DMS153 treated with DMSO at 0.1 percent for 48 hours (cell line): ENCODE measurements around the gene HMGXB4.

Experiments used
- DNase-seq: peaks from one replicate; lab custom pipeline; 2025; ENCODE audit not compliant: unreplicated experiment; lab: John Stamatoyannopoulos, UW

Gene HMGXB4

DNA sequence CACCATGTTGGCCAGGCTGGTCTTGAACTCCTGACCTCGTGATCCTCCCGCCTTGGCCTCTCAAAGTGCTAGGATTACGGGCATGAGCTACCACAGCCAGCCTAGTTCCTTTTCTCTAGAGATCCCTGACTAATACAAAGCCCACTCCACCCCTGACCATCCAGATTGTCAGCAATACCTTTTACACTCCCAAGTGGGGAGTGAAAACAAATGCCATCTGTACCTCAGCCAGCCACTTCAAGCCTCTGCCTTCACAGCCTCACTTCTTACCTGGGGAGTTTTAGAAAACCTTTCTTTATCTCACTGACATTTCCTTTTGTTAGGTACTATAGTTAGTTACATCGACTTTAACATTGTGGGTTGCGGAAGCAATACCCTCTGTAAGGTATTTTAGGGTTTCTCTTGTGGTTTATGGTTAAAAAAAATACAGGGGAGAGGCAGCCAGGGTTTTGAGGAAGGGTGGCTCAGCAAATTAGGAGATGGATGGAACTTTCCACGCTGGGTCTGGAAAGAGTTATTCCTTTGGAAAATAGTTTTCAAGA lies 51.3 kb downstream of the HMGXB4 start:
- no peak for DNase-seq

DNA sequence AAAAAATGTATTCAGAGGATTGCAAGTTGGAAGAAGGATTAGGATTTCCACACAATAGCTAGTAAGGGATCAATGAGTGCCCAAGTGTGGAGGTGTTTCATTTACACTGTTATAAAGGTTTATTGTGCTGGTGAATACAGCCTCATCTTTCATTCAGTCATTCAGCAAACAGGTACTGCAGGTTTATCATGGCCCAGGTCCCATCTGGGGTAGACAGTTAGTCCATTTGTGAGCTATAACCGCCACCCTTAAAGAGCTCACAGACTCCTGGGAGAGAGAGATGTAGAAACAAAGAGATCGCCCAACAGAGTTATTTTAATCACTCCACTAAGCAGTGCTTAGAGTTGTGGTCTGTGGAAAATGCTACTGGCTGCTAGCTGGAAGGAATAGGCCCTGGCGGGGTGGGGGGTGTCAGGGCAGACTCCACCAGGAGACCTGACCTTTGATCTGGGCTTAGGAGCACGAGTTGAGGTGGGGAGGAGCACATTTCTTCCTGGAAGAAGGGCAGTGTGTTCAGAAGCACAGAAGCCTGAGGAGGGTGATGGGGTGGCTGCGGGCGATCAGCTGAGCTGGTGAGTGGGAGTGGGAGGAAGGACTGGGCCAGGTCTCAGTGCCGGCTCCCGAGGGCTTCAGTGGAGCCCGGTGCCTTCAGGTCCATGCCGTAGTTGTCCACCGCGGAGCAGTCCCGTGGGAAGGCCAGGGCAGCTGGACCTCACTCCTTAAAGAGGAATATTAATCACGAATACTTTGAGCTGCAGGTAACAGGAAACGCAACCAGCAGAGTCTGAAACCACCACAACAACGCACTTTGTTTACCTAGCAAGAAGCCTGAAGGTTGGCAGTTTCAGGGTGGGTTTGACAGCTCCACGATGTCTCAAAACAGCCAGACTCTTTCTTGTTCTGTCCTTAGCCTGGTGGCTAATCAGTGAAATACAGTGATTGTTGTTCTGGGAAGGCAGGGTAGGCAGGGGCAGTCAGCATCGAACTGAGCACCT lies 53.6 kb downstream of the HMGXB4 start:
- no peak for DNase-seq

DNA sequence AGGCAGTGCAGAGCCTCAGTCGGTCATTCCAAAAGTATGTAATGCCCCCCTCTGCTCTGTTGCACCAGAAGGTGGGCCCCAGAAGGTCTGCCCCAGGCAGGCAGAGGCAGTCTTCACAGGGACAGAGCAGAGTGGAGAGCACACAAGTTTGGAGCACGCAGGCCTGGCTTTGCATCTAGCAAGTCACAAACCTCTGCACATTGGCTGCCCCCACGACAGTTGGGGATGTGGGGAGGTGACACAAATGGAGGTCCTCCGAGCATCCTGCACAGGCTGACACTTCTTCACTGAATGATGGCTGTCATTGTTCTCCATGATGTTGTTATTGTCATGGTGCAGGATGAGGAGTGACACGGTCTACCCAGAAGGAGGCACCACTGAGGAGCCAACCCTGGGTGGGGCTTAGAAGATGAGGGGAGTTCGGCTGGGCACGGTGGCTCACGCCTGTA lies 54.3 kb downstream of the HMGXB4 start:
- DNase-seq = no peak

DNA sequence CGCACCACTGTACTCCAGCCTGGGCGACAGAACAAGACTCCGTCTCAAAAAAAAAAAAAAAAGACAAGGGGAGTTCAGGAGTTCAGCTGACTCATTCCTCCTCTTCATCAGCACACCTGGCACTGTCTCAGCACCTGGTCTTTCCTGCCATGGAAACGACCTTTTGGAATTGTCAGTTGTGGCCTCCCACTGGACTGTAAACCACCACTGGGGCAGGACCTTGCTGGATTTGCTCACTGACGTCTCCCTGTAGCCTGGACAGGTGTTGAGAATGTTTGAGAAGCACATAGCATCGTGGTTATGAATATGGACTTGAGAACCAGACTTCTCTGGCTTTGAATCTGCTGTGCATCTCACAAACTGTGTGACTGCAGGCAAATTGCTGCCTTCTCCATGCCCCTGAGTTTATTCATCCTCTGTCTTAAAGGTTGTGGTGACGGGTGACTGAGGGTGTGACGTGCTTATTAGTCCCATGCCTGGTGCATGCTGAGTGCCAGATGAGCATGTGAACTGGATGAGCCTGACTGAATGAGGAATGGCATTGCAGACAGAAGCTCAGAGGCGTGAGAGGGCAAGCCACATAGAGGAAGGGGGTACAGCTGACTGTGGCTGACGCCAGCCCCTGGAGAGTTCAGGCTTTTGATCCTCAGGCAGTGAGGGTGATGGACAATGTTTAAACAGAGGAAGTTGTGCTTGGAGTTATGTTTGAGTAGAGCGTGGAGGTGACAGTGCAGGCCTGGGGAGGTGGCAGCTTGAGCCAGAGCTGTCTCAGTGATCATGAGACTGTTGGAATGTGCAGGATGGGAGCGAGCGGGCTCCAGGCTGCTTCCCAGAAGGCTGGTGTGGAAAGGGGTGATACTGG lies 55.1 kb downstream of the HMGXB4 start:
- DNase-seq = no peak

DNA sequence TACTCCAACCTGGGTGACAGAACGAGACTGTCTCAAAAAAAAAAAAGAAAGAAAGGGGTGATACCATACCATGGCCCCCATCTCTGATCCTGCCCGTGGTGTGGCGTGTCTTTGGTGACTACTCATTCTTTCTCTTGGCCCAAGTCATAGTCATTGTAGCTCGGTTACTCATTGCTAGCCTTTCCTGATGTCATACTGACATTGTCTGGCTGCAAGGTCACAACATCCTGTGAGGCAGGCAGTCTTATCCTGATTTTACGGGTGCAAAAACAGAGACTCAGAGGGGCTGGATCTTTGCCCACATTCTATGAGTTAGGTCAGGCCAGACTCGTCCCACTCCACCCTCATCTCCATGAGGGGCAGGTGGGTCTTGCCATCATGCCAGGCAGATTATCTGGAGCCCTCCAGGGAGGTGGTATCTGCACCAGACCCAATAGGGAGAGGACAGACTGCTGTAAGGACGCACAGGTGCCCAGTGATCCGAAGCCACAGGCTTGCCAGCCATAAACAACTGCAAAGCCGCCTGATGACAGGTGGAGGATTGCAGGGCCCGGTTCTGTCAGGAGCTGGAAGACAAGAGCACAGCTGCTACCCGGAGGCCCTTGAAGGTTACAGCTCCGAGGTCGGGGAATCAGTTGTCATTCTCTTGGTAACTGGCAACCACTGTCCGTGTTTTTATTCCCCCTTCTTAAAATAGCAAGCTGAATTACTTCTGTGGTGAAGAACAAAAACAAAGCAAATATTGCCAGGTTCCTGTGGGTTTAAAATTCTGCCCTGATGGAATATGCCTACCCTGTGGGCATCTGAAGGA lies 56.2 kb downstream of the HMGXB4 start:
- peak; percentile 20 for DNase-seq

DNA sequence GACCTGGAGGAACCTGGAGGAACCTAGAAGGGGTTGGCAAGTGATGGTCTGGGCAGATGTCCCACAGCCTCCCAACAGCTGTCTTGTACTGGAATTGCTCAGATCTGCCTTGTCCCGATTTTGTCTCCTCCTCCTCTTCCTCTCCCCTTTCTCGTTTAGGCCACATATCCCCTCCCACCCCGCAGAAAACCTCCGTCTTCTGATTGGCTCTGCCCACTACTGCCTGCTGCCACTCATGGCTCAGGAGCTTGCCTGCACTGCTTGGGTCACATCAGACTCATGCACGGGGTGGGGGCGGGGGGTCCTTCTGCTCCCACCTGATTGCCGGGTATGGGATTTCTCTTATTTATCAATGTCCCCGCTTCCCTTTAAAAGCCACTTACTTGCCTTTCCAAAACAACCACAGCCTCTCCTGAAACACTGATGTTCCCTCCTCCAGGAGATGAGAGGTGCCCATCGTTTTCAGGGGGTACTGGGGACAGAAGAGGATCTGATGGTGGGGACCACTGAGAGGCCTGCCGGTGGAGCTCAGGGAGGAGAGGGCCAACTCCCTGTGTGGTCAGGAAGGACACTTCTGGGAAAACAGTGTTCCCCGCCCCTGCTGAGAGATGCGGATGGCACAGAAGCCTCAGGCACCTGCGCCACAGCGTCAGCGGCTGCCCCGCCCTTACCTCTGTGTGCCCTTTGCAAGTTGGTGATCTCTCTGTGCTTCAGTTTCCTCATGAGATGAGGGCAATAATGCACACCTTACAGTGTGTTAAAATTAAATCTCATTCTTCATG lies 57.1 kb downstream of the HMGXB4 start:
- no peak for DNase-seq

DNA sequence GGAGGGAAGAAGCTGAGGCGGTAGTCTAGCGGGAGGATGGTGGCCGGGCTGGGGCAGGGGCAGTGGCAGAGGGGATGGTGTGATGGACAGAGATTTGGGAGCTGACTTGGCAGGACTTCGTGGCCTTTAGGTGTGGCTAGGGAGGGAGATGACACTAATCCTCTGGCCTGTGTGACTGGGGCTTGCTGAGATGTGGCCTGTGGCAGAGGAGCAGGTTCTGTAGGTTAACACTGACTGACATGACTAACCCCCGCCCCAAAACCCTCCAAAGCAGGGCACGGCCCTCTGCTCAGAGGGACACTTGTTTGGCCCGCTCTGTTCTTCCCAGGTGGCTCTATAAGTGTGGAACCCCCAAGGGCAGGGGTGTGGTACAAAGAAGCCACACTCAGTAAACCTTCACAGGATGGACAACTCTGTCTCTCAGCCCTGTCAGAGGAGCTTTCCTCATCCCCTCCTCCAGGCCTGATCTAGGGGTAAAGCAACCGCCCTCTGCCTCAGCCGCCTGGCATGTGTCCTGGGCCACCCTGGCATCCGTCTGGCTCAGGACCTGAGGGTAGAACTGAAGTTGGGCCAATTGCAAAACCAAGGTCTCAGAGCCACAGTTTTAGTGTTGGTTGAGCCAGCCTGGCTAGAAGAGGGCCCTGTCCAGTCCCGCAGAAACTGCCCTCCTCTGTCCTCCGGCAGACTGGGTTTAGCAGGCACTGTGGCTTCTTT lies 58.0 kb downstream of the HMGXB4 start:
- DNase-seq = no peak

DNA sequence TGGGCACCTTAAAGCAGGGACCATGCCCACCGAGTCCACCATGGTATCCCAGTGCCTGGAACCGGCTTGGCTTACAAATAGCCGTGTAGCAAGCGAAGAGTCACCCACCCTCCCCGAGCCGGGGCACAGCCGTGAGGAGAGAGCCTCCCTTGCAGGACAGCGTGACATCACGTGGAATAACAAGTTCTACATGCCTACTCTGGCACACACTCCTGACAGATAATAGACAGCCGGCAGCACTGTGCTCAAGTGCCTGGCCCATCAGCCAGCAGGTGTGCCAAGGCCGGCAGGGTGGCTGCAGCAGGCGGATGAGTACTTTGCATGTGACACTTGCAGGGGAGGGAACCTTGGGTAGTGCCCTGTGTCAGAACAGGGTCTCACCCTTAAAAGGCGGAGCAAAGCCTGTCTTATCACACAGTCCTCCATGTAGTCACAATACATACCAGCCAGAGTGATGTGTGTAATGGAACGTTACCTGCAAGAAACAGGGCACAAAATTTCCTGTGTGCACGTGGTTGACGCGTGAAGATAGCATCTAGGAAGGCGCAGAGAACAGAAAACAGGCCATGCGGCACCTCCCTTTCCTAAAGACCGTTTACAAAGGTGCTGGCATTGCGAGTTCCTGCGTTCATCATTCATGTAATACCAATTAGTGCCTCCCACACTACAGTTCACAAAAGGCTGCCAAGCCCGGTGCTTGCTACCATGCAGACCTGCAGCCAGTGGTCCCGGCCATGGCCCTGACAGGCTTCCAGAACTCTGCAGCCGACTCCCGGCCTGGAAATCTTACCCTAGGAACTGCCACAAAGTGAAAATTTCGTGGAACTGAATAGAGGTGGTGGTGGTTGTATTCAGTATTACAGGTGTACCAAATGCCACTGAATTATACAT lies 58.8 kb downstream of the HMGXB4 start:
- peak; percentile 35 for DNase-seq

DNA sequence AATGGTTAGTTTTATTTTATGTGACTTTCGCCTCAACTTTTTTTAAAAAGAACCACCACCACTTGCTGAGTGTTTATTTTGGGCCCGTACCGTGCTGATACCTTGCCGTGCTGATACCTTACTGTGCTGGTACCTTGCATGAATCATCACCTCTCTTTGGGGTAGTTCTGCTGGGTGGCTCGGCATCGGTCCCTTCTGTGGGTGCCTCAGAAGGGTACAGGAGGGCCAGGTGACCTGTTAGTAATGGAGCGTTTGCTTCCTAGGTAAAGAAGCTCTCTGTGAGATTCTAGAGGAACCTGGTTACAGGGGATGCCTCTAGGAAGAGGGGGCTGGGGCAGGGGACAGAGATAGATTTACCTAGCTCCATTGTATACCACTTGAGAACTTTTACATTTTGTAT lies 59.5 kb downstream of the HMGXB4 start:
- DNase-seq = no peak

DNA sequence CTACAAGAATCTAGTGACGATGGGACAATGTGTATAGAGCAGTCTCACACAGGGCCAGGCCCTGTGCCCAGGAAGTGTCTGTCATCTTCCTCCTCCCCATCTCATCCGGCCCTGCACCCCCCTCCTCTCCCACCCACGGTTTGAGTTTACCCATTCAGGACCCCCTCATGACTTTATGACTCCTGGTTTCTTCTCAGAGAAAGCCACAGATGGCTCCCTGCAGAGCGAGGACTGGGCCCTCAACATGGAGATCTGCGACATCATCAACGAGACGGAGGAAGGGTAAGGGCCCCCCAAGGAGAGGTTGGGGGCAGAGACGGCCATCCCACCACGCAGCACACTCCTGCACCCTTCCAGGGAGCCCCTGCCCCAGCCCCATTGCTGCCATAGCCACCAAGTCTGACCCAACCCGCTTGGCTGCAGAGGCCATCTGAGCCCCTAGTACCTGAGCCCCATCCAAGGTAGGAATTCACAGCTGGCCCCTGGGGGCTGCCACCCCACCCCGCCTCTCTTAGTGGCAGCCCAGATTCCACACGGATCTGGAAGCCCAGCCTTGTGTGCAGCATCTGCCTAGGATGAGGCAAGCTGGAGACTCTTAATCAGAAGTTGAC lies 60.5 kb downstream of the HMGXB4 start:
- DNase-seq = no peak

DNA sequence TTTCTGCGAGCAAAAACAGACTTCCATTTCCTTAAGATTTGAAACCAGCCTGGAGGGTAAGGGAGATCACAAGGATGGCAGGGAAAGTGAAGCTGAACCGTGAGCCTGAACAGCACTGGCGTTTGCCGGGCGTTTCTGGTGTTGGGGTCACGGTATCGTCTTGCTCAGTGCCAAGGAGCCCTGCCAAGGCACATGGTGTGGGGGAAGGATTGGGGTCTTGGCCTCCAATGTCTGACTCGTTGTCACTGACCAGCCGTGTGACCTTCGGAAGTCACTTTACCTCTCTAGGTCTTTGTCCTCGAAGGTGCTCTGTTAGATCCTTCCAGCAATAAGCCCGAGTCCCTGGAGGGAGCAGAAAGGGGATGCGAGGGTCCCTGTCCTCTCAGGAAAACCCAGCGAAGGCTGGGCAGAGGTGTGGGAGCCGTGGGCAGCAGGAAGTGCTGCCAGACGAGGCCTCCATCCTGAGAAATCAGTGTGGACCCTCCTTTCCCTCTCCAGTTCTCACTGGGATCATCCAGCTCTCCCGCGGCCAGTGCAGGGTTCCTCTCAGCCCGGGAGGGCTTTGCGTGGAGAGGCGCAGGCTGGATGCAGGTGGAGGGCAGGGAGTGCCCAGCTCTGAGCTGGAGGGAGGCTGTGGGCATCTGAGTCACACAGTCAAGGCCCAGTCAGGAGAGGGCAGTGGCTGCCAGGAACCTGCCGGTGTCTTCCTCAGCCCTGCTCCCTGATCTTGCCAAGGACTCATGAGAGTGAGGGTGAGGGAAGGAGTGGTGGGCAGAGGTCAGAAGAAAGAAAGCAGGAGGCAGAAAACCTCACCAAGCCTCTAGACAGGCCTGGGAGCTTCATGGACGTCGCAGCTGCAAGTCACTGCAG lies 61.3 kb downstream of the HMGXB4 start:
- no peak for DNase-seq

DNA sequence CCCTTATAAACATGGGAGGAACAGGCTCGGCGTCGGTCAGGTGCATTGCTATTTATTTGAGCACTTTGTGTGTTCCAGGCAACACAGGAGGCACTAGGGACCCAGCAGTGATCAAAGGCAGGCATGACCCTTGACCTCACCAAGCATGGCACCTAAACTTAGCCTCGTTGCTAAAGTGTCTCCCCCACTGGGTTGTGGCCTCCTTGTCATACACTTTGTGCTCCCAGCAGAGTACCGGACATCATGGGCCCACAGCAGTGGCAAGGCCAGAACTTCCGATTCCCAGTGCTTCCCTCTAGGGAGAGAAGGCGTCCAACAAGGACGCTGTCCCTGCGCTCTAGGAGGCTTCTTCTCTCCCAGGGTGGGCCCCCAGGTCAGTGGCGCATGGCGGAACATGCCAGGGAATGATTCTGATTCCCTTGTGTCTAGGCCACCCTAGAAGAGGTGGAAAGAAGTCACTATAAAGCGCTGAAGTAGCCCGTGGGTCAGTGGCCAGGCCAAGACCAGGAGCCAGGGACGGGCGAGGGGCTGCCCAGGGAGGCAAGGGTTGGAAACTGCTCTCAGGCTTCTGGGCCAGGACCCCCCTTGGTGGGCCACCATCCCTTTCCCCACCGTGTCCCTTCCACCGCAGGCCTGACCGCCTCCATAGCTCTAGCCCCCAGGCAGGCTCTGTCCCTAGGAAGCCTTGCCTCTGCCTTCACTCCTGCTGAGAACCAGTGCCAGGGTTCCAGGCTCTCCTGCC lies 62.1 kb downstream of the HMGXB4 start:
- no peak for DNase-seq

DNA sequence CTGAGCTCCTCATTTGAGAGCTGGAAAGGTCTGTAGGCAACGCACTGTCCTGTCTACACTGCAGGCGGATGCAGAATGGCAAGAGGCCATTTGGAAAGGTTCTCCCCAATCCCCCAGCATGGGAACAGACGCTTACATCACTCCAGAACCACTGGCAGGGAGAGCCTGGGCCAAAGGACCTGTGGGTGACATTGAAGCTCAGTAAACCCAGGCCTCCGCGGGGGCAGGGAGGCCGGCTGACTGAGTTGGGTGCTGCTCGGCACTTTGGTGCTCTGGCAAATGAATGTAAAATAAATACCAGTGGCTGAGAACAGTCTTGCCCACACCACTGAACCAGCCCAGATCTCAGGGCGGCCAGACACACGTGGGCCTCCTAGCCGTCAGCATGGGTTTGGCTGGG lies 64.8 kb downstream of the HMGXB4 start:
- no peak for DNase-seq

DNA sequence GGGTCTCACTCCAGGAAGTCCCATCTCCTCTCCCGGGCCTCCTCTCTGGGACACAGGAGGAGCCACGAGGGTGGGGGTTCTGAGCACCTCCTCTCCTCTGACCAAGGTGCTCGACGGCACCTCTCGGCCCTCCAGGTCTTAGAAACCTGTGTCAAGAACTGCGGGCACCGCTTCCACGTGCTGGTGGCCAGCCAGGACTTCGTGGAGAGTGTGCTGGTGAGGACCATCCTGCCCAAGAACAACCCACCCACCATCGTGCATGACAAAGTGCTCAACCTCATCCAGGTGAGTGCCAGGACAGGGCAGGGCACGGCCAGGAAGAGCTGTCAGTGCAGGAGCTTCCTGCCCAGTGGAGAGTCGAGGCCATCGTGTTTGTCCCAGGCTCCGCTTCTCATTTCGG lies 65.6 kb downstream of the HMGXB4 start:
- DNase-seq = no peak

DNA sequence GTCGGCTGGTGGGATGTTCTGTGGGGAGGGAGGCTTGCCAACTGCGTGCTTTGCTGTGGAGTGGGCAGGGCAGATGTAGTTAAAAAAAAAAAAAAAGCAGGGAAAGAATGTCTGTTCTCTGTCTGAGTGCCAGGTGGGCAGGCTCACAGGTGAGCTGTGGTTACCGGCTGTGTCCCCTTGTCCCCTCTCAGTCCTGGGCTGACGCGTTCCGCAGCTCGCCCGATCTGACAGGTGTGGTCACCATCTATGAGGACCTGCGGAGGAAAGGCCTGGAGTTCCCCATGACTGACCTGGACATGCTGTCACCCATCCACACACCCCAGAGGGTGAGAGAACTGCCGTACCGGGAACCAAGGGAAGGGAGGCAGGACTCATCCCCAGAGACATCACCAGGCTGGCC lies 66.0 kb downstream of the HMGXB4 start:
- DNase-seq = no peak

DNA sequence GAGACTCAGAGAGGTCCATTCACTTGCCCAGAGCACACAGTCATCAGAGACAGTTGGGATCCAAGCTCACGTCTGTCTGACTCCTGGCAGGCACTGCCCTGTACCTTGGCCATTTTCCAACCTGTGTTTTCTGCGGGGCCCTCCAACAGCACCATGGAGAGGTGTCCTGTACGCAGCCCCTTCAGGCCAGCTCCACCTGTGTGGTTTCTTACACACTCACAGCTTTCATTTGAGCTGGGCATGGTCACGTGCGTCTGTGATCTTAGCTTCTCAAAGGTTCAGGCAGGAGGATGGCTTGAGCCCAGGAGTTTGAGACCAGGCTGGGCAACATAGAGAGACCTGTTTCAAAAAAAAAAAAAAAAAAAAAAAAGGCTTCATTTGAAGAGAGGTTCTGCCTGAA lies 66.8 kb downstream of the HMGXB4 start:
- no peak for DNase-seq
